BE2C (cell line): Measurements from ENCODE around the gene DNAH7.
A peak's percentile ranks its signal among the peaks of the same experiment; 100 is the strongest.

Source experiments
- DNase-seq: peaks from one replicate; pipeline ENCODE4 v3.0.0-alpha.2; 2020
- H3K27me3 ChIP-seq: fragments of 250-450 bp; sonication (Bioruptor Pico); 2 replicates; pipeline ENCODE4 v1.5.1; 2020; ENCODE audit warnings: mild to moderate bottlenecking
- H3K36me3 ChIP-seq: fragments of 250-450 bp; sonication (Bioruptor Pico); 2 replicates; pipeline ENCODE4 v1.5.1; 2020; ENCODE audit warnings: mild to moderate bottlenecking
- H3K4me1 ChIP-seq: fragments of 250-450 bp; sonication (Bioruptor Pico); 2 replicates; pipeline ENCODE4 v1.5.1; 2020
- H3K4me3 ChIP-seq: 2 replicates; pipeline ENCODE4 v1.5.1; 2011; ENCODE audit warnings: low read depth, low read length
- H3K9me3 ChIP-seq: fragments of 250-450 bp; sonication (Bioruptor Pico); 2 replicates; pipeline ENCODE4 v1.5.1; 2020
- TF ChIP-seq, protein P1 (sequence below): IDR thresholded peaks from 2 replicates; pipeline ENCODE4 v1.5.1; 2012; ENCODE audit warnings: mild to moderate bottlenecking, low read depth, low read length

DNAH7 gene

DNA sequence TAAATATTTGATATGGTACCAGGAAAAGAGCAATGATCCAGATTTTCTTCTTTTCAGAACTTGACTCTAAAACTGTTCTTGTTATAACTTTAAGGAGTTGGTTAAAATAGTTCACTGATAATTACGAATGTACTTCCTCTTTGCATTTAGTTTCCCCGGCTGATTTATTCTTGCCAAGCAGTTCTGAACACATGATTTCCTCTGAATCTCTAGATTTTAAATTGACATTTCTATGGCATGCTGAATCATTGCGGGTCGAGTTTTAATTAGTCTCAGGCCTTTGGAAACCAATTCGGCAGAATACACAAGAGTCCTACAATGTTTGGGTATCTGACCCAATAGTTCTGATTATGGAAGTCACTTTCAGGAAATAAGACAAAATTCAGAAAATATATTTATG, 37.3 kb upstream of the DNAH7 start:
- TF ChIP-seq, protein P1, sequence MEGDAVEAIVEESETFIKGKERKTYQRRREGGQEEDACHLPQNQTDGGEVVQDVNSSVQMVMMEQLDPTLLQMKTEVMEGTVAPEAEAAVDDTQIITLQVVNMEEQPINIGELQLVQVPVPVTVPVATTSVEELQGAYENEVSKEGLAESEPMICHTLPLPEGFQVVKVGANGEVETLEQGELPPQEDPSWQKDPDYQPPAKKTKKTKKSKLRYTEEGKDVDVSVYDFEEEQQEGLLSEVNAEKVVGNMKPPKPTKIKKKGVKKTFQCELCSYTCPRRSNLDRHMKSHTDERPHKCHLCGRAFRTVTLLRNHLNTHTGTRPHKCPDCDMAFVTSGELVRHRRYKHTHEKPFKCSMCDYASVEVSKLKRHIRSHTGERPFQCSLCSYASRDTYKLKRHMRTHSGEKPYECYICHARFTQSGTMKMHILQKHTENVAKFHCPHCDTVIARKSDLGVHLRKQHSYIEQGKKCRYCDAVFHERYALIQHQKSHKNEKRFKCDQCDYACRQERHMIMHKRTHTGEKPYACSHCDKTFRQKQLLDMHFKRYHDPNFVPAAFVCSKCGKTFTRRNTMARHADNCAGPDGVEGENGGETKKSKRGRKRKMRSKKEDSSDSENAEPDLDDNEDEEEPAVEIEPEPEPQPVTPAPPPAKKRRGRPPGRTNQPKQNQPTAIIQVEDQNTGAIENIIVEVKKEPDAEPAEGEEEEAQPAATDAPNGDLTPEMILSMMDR, result no peak
- H3K9me3 ChIP-seq, result no peaks in the 10 kb centered on the region
- no peaks in the 10 kb centered on the region for H3K4me1 ChIP-seq
- no peaks in the 10 kb centered on the region for H3K36me3 ChIP-seq
- H3K4me3 ChIP-seq, result no peak overlapping the region
- no peak for DNase-seq
- H3K27me3 ChIP-seq, result no peaks in the 10 kb centered on the region

DNA sequence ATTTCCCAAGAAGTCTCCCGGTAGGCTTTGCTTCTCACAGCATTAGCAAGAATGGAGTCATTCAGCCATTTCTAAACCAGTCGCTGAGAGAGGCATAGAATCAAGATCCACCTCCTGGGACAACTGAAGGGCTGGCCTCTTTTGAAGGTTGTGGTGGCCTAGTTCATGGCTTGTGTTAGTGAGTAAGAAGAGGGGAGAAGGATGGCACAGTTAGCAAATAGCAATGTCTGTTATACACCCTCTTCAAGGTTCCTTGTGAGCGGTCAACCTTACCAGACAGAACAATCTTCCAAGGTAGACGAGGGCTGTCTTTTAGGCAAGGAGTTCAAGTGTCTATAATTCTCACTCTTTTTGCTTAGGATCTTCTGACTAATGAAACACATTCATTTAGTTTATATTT, 35.4 kb upstream of the DNAH7 start:
- Histone ChIP-seq H3K36me3 (no peaks in the 10 kb centered on the region), H3K4me3 (no peak overlapping the region), H3K27me3 (no peaks in the 10 kb centered on the region), H3K4me1 (no peaks in the 10 kb centered on the region), H3K9me3 (no peaks in the 10 kb centered on the region)
- TF ChIP-seq, protein P1, result no peak
- no peak for DNase-seq

DNA sequence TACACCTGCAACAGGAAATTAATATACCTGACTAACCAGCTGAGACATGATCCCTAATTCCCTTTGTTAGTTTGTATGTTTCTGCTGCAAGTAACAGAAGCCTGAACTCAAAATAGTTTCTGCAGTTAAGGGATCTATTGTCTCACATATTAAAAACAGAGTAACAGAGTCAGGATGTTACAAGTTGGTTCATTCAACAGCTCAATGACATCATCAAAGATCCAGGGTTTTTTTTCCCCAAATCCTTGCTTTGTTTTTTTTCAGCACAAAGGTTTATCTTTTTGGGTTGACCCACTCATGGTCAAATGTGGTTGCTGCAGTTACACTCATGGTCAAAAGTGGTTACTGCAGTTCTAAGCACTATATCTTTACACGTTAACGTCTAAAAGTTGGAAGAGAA, 35.0 kb upstream of the DNAH7 start:
- Histone ChIP-seq H3K36me3 (no peaks in the 10 kb centered on the region), H3K4me3 (no peak overlapping the region), H3K27me3 (no peaks in the 10 kb centered on the region), H3K9me3 (no peaks in the 10 kb centered on the region), H3K4me1 (no peaks in the 10 kb centered on the region)
- no peak for DNase-seq
- TF ChIP-seq, protein P1, result no peak

DNA sequence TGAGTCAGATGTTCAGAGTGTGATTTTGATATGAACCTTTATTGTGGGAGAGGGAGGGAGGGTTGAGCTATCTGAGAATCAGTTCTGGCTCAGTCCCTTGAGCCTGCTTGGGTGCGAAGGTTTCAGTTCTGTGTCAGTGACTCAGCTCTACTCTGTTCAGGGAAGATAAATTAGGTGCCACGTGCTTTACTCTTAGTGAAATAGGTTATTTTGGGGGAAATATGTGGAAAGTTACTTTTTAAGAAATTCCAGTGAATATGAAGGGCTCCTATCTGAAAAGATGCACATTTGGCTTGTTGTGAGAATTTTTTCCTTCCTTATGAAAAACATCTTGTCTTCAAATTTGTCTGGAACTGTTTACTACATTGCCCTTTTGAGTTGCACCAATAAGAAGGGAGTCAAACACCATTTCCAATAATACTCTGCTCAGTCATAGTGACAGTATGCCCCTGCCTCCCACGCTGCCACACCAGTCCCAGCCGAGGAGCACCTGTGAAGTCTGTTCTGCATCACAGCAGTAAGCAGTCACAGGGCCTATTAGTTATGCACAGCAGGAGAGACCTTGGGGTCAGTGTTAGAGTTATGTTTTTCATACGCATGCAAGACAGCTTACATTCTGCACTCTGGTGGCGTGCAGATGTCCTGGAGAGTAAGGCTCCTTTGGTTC, 32.8 kb upstream of the DNAH7 start:
- H3K36me3 ChIP-seq, result no peaks in the 10 kb centered on the region
- no peaks in the 10 kb centered on the region for H3K27me3 ChIP-seq
- H3K4me1 ChIP-seq, result no peaks in the 10 kb centered on the region
- TF ChIP-seq, protein P1, result no peak
- DNase-seq, result peak; percentile 10
- H3K4me3 ChIP-seq, result no peak overlapping the region
- no peaks in the 10 kb centered on the region for H3K9me3 ChIP-seq

DNA sequence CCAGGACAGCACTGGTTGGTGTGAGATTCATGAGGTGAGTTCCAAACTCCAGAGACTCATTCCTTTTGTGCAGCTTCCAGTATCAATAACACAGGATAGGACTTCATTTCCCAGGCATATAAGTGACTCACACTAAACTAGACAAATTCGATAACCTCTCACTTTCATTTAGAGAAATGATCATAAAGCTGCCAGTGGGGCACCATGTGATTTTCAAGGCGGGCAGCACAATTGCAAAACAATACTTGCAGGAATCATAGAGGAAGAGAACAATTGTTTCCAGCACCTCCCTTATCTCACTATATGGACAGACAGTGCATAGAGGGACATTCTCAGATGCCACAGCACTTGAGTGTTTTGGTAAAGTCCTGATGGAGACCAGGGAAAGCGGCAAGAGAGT, 31.3 kb upstream of the DNAH7 start:
- H3K36me3 ChIP-seq, result no peaks in the 10 kb centered on the region
- no peaks in the 10 kb centered on the region for H3K4me1 ChIP-seq
- no peak overlapping the region for H3K4me3 ChIP-seq
- TF ChIP-seq, protein P1, result no peak
- no peak for DNase-seq
- no peaks in the 10 kb centered on the region; the same call in 1 of the 2 replicates for H3K9me3 ChIP-seq
- no peaks in the 10 kb centered on the region for H3K27me3 ChIP-seq

DNA sequence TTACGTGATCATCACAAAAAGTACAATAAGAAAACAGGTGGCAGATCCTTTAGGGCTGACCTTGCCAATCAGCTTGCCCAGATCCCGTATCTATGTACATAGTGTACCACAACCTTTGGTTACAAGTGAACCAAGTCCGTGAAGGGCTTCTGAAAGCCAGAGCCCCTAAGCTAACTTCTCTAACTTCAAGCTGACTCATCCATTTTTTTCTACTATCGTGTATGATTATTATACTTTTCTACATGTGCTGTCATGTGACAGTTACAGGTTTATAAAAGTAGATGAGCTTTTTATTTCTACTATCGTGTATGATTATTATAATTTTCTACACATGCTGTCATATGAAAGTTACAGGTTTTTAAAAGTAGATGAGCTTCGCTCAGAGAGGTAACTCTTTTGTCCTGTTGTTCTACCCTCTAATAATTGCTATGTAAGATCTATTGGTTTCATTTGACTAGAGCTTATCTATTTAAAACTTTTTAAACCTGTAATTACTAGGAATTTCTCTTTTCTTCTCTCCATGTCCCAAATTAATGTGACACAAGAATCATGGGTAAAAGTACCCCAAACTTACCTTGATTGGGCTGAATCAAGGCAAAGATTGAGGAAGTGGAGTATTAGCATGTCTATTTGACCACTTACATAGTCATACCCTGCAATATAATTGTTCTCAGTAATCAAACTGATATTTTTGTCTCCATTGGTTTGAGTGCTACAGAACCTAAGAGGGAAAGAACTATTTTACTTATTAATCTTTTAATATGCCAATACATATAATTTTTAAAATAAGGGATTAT, 29.4 kb upstream of the DNAH7 start:
- H3K36me3 ChIP-seq, result no peaks in the 10 kb centered on the region
- no peaks in the 10 kb centered on the region; the same call in 1 of the 2 replicates for H3K9me3 ChIP-seq
- no peak overlapping the region for H3K4me3 ChIP-seq
- no peak for DNase-seq
- TF ChIP-seq, protein P1, result no peak
- H3K4me1 ChIP-seq, result no peaks in the 10 kb centered on the region
- no peaks in the 10 kb centered on the region for H3K27me3 ChIP-seq
